HG03558 (cell line): ENCODE data around the gene BNC2.

ENCODE experiments used
- ATAC-seq: cut with Tn5 transposase; IDR thresholded peaks from one replicate; pipeline ENCODE4 v1.9.1; 2021; ENCODE audit warnings: moderate number of reproducible peaks; ENCODE audit not compliant: unreplicated experiment; ENCODE audit errors: extremely low read depth

Gene BNC2

DNA sequence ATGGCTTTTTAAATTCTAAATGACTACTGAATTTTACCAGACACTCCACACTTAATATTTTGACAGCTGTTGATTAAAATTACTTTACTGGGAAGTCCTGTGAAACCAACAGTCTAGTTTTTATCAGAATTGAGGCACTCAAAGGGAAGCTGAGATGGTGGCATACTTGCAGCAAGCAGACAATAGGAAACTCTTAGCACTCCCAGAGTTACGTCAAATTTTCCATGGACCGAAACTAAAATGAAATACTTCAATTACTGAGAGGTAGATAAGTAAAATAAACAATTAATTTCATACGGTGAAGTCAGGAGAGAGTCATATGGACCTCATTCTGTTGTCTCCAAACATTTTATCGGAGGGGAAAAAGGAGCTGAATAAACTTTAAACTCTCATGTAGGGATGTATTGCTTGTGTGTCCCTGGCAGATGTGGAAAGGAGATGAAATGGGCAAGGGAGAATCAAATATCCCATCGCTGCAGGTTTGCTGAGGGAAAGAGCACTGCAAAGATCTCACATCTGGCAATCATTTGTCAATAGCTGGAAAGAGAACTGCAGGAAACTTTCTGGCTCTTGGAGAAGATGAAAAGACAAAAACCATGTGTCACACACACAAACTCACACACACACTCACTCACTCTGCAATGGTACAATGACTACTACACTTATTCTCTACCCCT lies 189.4 kb downstream of the BNC2 start:
- no peak for ATAC-seq

DNA sequence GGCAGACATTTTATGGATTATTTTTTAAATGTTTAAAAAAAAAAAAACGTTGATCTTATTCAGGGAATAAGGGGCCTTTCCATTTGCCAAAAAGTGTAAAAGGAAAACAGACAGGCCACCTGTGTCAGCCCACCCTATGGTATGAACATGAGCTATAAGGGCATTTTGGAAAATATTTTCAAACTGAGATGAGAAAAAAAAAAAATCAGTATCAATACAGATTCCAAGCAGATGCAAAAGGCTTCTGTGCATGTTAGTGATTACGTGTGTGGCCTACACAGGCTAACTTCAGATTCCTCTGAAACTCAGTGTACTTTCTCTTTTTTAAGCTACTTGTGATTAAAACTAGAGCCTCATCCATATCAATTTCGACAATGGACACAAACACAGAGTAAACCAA lies 189.9 kb downstream of the BNC2 start:
- ATAC-seq: no peak

DNA sequence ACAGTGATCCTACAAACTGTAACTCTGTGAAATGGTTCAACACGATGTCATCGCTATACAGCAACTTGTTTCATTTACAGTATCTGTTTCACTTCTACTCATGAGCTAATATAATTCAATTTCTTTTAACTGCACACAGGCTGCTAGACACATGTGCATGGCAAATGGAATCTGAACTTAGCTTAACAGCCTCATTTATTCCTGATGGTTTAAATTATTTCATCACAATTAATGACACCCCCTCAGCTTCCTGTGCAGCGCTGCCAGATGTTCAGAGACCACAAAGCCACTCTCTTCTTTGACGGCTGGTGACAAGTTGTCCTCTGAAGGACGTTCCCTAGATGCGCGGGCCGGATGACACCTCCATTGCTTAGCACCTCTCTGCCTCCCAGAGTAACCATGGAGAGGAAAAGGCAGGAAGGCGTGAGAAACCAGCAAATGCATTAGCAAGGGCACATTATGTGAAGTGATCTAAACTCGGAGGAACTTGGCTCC lies 191.1 kb downstream of the BNC2 start:
- ATAC-seq: no peak

DNA sequence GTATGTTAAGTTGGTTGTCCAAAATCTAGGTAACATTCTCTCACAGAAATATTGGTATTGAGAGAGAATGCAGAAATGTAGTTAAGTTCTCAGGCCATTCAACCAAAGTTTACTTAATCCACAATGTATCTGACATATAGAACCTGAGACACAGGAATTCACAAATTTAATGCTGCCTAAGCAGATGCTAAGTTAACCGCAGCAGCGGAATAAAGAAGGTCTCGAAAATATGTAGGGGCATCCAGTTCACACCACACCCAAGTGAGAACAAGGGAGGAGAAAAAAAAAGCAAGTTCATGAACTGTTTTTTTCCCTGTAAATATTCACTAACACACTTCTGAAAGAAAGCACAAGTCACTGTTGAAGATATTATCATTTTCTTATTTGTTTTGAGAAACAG lies 194.0 kb downstream of the BNC2 start:
- ATAC-seq: no peak

DNA sequence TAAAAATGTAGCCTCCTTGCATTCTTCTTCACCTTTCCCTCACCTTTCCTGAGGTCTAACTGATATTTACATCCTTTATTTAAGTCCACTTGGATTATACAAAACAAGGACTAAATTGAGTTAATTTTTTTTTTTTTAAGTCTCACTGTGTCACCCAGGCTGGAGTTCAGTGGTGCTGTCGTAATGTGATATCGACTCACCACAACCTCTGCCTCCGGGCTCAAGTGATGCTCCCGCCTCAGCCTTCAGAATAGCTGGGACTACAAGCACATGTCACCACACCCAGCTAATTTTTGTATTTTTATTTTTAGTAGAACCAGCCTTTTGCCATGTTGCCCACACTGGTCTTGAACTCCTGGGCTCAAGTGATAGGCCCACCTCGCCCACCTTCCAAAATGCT lies 195.3 kb downstream of the BNC2 start:
- ATAC-seq: no peak

DNA sequence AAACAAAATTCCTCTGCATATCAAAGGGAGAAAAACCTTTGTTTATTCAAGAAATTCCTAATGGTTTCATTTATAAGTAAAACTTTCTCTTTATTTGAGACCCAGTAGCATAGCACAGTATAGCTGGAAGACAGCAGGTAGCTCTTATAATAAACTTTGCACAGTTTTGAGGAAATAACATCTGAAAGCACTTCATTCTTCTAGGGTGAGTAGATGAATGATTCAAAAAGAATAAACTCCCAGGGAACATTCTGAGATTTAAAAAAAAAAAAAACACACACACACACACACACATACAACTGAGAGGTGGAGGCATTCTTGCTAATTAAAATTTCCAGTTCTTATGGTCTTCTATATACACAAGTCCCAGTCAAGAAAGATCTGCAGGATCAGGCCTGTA lies 197.3 kb downstream of the BNC2 start:
- no peak for ATAC-seq

DNA sequence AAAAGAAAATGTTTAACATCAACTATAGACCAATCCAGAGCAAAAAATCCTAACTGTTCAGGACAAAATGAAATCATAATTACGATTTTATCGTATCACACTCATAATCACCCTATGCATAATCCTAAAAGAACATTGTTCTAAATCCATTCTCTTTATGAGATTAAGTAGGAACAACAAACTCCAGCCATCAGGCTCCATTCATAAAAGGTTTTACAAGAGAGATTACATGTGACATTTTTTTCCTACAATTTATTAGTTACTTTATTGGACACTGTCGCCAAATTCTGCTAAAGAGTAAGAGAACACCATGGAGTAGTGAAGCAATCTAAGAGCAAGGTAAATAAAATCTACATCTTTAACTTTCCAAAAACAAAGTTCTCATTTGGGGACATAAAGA lies 198.0 kb downstream of the BNC2 start:
- no peak for ATAC-seq

DNA sequence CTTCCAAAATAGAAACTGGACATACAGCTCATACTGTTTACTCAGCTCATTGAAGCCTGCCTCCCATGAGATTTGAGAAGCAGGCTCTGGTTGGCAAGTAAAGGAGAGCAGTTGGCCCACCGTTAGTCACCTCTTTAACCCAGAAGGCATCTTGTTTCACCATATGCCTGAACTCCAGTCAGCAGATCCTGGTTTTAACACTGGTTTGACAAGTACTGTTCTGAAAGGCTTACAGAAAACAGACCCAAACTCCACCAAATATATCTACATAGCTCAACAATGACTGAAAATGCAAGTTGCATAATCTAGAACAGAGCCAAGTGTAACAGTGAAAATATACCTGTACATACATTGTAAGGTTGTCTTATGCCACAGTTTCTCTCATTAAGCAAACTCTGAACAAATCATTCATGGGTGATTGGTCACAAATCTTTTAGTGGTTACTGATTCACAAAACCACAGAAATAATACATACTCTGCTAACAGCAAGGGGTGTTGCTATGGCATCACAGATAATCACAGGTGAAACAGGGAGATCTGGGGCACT lies 198.8 kb downstream of the BNC2 start:
- no peak for ATAC-seq

DNA sequence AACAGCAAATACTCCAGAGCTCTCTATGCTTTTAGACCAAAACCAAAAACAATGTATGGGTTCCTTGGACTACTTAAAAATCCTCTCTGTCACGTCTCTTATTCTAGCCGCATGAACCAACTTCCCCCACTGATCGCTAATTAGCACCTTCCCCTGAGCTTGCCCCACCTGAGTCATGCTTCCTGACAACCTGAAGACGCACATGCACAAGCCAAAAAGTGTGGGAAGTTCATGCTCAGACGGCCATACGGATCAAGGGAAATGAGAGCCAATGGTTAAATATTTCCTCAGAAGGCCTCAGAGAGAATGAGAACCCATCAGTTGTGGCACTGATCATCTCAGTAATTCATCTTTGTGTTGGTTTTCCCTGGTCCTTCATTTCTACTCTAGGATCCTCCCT lies 199.7 kb downstream of the BNC2 start:
- ATAC-seq: no peak

DNA sequence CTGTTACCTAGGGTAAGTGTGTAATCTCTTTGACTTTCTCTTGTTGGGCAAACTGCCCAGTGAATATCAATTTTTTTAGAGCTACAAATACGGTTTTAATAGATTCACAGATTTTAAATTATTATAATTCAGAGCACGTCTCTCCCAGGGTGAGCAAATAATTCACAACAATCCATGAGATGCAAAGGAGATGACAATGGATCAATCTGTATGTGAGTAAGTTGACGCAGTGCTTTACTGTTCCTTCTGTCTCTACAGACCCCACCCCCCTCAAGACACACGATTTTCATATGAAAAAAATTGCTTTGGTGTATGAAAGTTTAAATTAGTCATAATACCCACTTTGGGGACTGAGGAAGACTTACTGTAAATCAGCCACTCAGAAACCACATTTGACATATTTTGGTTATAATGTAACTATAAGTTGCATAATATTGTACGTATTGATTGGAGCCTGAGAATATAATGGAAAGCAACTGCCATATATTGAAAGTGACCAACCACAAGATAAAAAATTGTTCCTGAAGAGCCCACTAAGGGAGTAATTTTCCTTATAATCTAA lies 201.7 kb downstream of the BNC2 start:
- ATAC-seq: no peak

DNA sequence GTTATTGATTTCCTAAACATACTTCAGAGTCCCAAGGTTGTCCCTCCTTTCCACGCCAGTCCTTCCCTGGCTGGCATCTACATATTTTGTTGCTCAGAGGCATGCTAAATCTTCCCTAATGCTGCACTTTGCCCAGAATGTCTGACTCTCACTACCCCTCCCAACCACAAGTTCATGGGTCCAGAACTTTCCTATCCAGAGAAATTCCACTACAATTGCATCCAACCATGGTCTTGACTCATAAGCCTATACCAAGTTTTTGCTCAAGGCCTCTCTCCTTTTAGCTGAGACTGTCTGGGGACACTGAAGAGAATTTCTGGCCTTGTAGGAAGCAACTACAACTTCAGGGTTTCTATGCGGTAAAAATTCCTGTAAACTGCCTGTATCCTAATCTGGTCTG lies 206.3 kb downstream of the BNC2 start:
- ATAC-seq: no peak

DNA sequence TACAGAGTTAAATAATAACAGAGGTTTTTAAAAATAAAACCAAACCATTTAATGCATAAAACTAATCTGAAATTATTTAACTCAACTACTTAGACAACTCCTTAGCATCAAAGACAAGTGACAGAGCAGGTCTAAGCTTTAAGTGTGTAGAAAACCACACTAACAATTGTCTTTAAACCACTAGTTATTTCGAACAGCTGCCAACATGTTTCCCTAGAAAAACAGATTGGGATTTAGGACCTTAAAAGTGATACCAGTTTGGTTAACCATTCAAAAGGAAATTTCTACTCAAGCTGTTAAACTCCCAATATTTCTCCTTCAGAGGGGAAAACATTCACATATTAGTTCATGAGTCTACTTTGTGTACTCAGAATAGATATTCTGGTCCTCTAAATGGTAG lies 208.7 kb downstream of the BNC2 start:
- no peak for ATAC-seq

DNA sequence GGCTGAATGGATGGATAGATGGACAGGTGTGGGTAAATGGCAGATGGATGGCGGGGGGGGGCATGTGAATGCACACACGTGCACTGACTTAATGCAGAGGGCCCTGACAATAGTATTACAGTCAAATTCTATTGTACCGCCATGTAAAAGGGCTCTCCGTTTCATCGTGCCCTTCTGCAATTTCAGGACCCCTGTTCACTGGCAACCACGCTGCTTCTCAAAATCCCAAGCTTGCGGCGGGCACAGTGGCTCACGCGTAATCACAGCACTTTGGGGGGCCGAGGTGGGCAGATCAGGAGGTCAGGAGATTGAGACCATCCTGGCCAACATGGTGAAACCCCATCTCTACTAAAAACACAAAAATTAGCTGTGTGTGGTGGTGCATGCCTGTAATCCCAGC lies 211.4 kb downstream of the BNC2 start:
- no peak for ATAC-seq

DNA sequence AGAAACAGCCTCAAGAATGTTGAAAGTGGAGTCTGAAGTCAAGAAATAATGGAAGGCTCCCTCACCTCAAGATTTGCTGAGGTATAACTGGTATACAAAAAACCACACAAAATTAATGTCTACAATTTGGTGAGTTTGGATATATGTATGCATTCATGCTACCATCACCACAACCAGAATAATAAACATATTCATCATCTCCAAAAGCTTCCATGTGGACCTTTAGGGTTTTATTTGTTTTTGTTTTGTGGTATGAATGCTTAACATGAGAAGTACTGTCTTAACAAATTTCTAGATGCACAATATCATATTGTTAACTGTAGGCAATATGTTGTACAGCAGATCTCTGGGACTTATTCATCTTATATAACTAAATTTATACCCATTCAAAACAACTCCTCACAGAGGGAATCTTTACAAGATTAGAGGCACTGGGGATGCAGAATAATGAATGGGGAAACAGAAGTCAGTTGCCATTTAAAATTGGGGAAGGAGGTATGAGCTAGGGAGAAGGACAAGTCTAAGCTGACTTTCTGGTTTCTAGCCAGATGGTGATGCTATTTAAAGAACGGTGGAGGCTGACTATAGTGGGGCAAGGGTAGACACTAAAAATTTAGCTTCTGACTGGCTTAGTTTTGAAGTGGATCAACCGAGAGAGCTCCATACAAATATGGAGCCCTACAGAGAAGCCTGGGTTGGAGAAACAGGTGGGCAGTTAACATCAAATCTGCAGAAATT lies 213.9 kb downstream of the BNC2 start:
- ATAC-seq: no peak

DNA sequence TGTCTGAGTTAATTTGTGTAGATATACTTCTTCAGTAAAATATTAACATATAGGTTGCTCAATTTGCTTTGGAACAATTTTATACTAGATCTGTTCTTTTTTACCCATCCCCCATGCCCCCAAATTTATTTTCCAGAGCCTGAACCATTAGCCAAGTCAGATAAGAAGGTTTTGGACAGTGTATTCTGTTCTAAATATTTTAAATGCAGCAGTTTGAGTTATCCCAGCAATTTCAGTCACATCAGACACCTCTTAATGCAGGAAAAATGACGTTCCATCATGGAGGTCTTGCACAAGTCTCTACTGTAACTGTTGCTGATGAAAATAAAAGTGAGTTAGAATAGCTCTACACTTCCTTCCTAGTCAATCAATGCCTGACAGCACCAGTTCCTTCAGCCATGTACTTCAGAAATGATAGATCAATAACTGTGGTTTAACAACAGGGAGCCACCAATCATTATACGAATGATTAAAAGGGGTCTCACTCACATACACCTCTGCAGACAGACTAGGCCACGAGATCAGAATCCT lies 215.8 kb downstream of the BNC2 start:
- ATAC-seq: no peak

DNA sequence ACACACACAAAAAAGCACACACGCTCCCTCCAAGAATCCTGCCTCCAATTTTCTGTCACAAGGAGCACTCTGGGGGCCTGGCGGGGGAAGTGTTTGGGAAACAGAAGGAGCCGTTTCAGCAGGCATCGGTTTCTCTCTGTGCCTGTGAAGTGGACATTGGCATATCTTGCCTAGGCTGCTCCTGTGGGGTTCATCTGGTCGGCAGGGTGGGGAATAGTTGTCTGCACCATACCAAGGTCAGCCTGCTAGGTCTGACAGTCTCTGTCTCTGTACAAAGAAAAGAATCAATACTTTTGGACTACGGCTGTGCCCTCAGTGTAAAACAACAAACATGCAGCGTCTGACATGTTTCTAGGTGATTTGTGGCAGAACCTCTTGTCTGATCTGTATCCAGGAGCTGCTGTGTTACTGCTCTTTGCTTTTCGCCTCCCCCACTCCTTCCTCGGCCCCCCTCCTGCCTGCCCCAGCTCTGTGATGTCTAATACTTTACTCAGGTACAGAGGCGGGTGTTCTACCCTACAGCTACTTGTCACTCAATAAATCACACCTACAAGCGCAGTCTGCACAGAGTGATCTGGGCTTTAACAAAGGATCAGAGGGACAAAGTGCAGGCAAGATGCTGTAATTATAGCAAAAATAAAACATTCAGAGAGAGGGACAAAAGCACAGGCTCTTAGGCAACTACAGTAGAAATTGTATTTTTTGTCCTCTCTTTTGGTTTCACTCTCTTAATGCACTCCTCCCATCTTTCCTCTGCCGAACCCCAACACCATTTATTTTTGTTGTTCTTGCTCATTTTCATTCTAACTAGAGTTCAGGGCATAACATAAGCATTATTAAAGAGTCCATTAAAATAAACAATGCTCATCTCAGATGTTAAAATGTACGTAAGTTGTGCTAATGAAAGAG lies 216.7 kb downstream of the BNC2 start:
- ATAC-seq: no peak

DNA sequence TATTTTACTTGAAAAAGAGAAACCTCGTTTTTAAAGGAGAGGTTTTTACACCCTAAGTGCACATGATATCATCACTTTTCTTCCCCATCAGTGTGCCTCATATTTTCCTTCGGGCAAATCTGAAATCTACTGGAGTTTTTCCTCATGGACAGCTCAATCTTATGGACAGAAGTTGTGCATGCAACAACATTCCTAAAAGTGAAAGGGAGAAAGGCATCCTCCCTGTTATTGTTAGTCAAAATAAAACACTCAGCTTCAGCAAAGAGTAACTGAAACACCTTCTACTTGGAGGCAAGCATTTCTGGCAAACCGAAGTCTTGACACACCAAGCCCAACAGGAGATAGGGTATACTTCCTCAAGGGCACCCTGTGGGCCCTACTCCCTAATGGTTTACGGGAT lies 217.9 kb downstream of the BNC2 start:
- no peak for ATAC-seq

DNA sequence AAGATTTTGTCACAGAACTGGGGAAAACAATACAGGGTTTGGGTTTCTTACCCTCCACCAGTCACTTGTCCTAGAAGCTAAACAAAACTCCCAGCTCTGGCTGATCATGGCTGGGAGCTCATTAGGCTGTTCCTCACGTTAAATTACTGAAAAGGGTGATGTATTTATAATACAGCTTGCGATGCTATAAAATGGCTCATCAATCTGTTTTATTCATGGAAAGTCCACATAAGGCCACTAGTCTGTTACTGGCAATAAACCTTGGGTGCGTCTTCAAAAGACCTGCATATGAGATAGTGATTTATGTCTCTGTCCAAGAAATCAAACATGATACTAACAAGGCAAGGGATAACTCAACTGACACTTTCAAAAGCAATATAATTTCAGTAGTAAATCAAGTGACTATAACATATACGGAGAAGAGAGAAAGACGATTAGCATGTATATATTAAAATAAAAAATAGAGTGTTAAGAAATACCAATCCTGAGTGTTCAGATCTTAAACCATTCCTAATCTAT lies 219.0 kb downstream of the BNC2 start:
- no peak for ATAC-seq

DNA sequence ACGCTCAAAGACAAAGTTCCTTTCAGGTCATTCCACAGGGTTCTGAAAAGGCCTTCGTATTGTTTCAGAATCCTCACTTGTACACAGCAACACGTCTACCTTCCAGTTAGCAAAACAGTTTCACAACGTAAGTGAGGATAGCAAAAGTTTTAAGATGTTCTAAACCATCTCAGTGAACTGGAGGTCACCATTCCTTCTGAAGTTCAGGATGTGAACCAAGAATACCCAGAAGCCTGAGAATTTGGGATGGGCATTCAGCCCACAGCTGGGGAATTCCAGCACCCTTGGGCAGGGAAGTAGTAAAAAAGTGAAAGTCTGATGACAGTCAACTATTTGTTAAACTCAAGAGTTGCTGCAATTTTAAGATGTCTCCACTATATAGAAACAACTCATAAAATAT lies 224.5 kb downstream of the BNC2 start:
- ATAC-seq: no peak
